ENCODE measurements around the gene MAU2. TPM values are rescaled to one million over a fixed set of nuclear protein-coding genes. Genes with fewer than 3 reads are reported as not detected.
"Not testable (repeated sequence)": the region's sequence is repeated elsewhere in the genome, so short reads cannot be mapped to it uniquely, and the experiment has no call there.

Gene MAU2
- total RNA-seq, 2 donors from 2014 or later = 64.2 to 68.5 TPM

DNA sequence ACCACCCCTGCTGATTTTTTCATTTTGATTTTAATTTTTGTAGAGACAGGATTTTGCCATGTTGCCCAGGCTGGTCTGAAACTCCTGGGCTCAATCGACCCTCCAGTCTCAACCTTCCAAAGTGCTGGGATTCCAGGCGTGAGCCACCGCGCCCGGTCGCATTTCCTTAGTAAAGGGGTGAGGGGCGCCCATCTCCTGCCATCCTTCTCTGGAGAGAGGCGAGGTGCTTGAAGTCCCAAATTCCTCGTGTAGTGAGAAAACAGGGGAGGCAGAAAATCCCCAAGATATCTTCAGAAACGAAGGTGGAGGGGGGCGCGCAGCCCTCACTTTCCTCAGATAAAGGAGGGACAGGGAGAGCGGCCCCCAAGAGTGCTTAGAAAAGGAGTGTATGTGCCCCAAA is 63.9 kb downstream of the MAU2 start:
- Mint-ChIP-seq H3K36me3 (ENCODE audit: insufficient read depth in 2 of 2) (peaks cover 0 to 6% of the 10 kb centered on the region in 2 donors), H3K27ac (no peak overlapping the region), H3K4me1 (ENCODE audit: low read depth) (peaks cover 30% of the 10 kb centered on the region), H3K4me3 (peak overlapping the region; percentile 69 to 81), H3K9me3 (no peaks in the 10 kb centered on the region), H3K27me3 (ENCODE audit: low read depth) (no peaks in the 10 kb centered on the region)
- ATAC-seq (replicated peaks in 1 of 2) = no peak
- no peak for DNase-seq

DNA sequence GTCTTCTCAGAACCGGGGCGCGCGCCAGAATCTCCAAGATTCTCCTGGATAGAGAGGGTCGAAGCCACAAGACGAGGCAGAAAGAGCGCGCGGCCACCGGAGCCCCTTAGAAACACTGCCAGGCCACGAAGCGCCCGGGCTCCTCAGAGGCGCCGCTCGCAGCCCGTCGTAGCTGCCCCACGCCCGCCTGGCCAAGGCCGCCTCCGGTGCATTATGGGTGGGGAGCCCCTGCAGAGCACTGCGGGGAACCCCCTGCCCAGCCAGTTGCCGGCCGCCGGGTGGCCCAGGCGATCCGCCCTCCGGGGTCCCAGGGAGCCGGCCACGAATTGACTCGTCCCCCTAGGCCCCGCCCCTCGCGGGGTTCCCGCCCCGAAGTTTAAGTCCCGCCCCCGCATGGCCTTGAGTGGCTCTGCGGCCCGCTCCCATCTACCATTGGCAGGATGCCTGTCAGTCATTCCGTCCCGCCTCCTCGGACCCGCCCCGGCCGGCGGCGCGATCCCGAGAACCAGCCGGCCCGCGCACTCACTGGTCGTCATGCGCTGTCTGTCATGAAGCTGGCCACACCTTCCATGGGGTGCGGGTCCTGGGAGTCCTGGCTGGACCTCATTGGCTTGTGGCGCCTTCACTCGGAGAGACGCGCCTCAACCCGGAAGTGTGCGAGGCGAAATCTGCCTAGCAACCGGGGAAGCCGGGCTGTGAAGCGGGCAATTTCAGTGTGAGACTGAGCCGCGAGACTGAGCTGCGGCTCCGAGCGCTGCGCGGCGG is 64.7 kb downstream of the MAU2 start:
- peak overlapping the region; percentile 69 to 81 for H3K4me3 Mint-ChIP-seq
- ATAC-seq (replicated peaks in 1 of 2) = peak; percentile 93
- no peaks in the 10 kb centered on the region for H3K9me3 Mint-ChIP-seq
- H3K27me3 Mint-ChIP-seq (ENCODE audit: low read depth) = no peaks in the 10 kb centered on the region
- peak; percentile 99 for DNase-seq
- peaks cover 38% of the 10 kb centered on the region for H3K4me1 Mint-ChIP-seq (ENCODE audit: low read depth)
- H3K36me3 Mint-ChIP-seq (ENCODE audit: insufficient read depth in 2 of 2) = peaks cover 0 to 6% of the 10 kb centered on the region in 2 donors
- H3K27ac Mint-ChIP-seq = peak overlapping the region; percentile 38

DNA sequence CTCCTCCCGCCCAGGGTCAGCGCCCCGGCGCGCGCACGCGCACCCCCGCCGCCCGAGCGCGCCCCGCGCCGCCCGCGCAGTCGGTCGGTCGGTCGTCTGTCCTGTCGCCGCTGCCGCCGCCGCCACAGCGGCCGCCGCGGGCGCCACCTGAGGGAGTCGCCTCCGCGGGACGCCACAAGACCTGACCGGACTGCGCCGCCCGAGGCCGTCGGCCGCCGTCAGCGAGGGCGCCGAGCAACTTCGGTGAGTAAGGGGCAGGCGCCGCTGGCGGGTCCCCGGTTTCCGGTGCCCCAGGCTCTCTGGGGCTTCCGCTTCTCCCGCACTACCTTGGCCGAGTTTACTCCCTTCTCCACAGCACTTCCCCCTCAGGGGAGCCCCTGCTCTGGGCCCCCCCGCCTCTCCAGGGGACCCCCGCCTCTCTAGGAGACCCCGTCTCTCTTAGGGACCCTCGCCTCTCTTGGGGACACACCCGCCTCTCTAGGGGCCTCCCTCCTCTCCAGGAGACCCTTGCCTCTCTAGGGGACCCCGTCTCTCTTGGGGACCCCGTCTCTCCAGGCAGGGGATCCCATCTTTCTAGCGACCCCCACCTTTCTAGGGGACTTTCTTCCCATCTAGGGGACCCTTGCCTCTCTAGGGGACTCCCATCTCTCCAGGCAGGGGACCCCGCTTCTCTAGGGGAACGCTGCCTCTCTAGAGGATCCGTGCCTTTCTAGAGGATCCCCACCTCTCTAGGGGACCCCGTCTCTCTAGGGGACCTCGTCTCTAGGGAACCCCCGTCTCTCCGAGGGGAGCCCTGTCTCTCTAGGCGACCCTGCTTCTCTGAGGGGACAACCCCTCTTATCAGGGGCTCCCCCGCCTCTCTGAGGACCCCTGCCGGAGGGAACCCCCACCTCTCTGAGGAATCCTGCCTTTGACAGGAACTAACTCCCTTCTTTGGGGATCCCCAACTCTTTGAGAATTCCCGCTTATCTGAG is 65.6 kb downstream of the MAU2 start:
- Mint-ChIP-seq H3K27me3 (ENCODE audit: low read depth) (no peaks in the 10 kb centered on the region), H3K4me3 (peak overlapping the region; percentile 95 to 99), H3K9me3 (no peaks in the 10 kb centered on the region), H3K27ac (peak overlapping the region; percentile 97), H3K36me3 (ENCODE audit: insufficient read depth in 2 of 2) (peaks cover 0 to 6% of the 10 kb centered on the region in 2 donors), H3K4me1 (ENCODE audit: low read depth) (peaks cover 47% of the 10 kb centered on the region)
- DNase-seq (peak; percentile 78), ATAC-seq (replicated peaks in 1 of 2) (peak; percentile 40 to 50)

DNA sequence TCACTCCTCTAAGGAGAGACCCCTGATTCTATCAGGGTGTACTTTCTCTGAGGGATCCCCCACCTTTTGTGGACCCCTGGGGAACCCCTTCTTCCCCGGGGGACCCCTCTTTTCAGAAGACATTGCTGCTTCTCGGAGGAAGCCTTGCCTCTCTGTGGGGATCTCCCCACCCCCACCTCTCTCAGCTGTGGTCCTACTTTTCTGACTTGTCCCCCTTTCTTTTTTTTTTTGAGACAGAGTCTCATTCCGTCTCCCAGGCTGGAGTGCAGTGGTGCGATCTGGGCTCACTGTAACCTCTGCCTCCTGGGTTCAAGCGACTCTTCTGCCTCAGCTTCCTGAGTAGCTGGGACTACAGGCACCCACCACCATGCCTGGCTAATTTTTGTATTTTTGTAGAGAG is 66.5 kb downstream of the MAU2 start:
- H3K4me1 Mint-ChIP-seq (ENCODE audit: low read depth) = peaks cover 56% of the 10 kb centered on the region
- DNase-seq (no peak), ATAC-seq (replicated peaks in 1 of 2) (no peak)
- peak overlapping the region; percentile 97 for H3K27ac Mint-ChIP-seq
- H3K36me3 Mint-ChIP-seq (ENCODE audit: insufficient read depth in 2 of 2) = peaks cover 0 to 6% of the 10 kb centered on the region in 2 donors
- H3K9me3 Mint-ChIP-seq = no peaks in the 10 kb centered on the region
- peak overlapping the region; percentile 95 to 99 for H3K4me3 Mint-ChIP-seq
- no peaks in the 10 kb centered on the region for H3K27me3 Mint-ChIP-seq (ENCODE audit: low read depth)

DNA sequence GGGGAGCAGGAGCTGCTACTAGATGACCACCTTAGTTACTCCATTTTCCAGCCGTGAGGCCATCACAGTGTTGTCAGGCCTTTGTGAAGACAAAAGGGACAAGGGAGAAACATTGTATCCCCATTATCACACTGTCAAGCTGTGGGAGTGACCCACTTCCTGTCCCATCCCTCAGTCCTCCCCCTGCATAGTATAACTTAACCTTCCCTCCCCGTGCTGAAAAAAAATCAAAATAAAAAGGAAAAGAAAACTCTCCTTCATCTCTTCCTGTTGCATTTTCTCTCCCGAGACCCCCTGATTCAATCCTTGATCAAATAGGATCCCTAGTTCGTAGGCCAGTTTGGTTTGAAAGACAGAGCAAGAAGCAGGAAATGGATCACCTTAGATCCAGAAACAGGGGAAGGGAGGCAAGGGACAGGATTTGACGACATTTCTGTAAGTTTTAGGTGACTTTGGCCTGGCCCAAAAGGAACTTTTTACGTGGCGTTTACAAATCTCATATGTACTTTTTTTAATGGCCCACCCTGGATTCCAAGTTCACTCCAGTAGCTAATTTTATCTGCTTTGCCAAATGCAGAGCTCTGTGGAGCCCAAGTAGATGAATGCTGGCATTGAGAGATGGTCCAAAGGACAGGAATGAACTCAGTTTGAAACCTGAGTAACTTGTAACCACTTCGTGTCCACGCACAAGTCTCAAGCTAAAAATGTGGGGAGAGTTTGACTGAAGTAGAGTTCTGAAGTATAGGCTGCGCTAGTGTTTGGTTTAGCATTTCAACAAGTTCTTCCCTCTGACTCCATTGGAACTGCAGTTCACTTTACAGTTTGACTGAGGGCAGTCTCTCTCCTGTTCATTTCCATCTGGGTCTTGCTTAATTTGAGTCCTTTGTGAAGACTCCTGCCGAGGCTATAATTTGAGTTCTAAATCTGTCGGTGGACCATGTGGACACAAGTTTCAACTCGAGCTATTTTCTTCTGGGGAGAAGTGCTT is 68.2 kb downstream of the MAU2 start:
- H3K9me3 Mint-ChIP-seq = no peaks in the 10 kb centered on the region
- H3K4me1 Mint-ChIP-seq (ENCODE audit: low read depth) = peaks cover 66% of the 10 kb centered on the region

DNA sequence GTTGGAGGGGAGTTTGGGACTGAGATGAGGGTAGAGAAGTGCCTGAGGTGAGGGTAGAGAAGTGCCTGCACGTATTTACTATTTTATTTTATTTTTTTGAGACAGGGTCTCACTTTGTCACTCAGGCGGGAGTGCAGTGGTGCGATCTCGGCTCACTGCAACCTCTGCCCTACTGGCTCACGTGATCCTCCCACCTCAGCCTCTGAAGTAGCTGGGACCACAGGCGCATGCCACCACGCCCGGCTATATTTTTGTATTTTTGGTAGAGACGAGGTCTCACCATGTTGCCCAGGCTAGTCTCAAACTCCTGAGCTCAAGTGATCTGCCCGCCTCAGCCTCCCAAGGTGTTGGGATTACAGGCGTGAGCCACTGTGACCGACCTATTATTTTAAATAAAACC is 69.1 kb downstream of the MAU2 start:
- H3K27me3 Mint-ChIP-seq (ENCODE audit: low read depth); ATAC-seq (replicated peaks in 1 of 2); H3K9me3 Mint-ChIP-seq; H3K27ac Mint-ChIP-seq; H3K36me3 Mint-ChIP-seq (ENCODE audit: insufficient read depth in 2 of 2); DNase-seq: not testable (repeated sequence)
- Mint-ChIP-seq H3K4me3 (peak overlapping the region; percentile 95 to 99), H3K4me1 (ENCODE audit: low read depth) (peaks cover 74% of the 10 kb centered on the region)

More for the DNA sequence above, 68.2 kb downstream of the MAU2 start:
- no peaks in the 10 kb centered on the region for H3K27me3 Mint-ChIP-seq (ENCODE audit: low read depth)
- peak overlapping the region; percentile 95 for H3K27ac Mint-ChIP-seq
- ATAC-seq (replicated peaks in 1 of 2) (no peak), DNase-seq (no peak)
- H3K36me3 Mint-ChIP-seq (ENCODE audit: insufficient read depth in 2 of 2) = peaks cover 0 to 6% of the 10 kb centered on the region in 2 donors
- peak overlapping the region; percentile 95 to 99 for H3K4me3 Mint-ChIP-seq

DNA sequence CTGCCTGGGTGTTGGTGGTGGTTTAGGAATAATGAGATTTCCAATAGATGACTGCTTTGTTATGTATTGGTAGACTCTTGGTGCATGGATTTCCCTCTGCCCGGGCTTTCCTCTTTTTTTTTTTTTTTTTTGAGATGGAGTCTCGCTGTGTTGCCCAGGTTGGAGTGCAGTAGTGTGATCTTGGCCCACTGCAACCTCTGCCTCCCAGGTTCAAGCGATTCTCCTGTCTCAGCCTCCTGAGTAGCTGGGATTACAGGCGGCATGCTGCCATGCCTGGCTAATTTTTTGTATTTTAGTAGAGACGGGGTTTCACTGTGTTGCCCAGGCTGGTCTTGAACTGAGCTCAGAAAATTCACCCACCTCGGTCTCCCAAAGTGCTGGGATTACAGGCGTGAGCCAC is 73.7 kb downstream of the MAU2 start:
- Mint-ChIP-seq H3K4me1 (ENCODE audit: low read depth) (peaks cover 59% of the 10 kb centered on the region), H3K27ac (peak overlapping the region; percentile 36), H3K4me3 (peak overlapping the region in 1 of 2 donors; percentile 39)
- not testable (repeated sequence) for DNase-seq; ATAC-seq (replicated peaks in 1 of 2); H3K36me3 Mint-ChIP-seq (ENCODE audit: insufficient read depth in 2 of 2); H3K9me3 Mint-ChIP-seq; H3K27me3 Mint-ChIP-seq (ENCODE audit: low read depth)

DNA sequence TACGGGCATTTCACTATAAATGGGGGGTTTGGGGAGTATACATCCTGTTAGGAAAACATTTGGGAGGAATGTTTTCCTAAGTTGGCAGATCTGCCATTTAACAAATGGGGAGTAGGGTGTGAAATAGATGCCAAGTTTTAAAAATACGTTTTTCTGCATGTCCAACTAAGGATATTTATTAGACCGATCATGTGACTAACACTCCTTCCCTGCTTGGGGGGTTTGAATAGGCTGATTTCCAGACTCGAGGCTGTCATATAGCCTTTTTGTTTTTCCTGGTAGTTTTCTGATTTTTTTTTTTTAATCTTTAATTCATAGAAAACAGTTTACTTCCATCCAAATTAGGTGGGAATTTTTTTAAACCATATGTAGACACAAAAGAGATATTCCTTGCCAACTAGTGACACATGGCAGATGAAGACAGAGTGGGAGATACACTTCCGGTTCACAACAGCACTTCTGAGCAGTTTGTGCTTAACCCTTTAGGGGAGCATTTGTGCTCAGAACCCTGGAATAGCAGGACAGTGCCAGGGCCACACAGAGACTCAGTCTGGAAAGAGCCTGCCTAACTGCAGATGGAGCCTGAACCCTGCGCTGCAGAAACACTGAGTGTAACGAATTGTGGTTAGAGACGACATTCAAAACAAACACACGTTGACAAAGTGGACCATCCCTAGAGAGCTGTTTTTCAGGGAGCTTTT is 79.3 kb downstream of the MAU2 start:
- DNase-seq = no peak
- ATAC-seq (replicated peaks in 1 of 2) = no peak
- H3K4me3 Mint-ChIP-seq = no peak overlapping the region
- peak overlapping the region; percentile 57 for H3K27ac Mint-ChIP-seq
- H3K9me3 Mint-ChIP-seq = no peaks in the 10 kb centered on the region
- H3K36me3 Mint-ChIP-seq (ENCODE audit: insufficient read depth in 2 of 2) = no peaks in the 10 kb centered on the region
- no peaks in the 10 kb centered on the region for H3K27me3 Mint-ChIP-seq (ENCODE audit: low read depth)
- peaks cover 51% of the 10 kb centered on the region for H3K4me1 Mint-ChIP-seq (ENCODE audit: low read depth)

DNA sequence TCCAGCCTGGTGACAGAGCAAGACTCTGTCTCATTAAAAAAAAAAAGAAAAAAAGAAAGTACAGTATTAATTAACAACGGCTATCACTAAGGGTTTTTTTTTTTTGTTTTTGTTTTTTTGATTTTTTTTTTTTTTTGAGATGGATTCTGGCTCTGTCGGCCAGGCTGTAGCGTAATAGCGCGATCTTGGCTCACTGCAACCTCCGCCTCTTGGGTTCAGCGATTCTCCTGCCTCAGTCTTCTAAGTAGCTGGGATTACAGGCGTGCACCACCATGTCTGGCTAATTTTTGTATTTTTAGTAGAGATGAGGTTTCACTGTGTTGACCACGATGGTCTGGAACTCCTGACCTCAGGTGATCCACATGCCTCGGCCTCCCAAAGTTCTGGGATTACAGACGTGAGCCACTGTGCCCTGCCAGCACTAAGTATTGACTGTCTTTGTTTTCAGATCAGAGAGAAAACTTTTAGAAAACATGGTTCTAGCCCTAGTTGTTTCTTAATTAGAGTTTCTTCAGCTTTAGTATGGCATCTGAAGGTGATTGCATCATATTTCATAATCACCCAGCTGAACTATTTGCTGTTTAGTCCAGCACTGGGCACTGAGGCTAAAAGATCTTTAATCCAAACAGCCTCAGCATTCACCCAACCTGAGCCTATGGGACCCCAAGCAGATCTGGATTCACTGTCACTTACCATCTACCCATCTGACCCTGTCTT is 82.2 kb downstream of the MAU2 start:
- peaks cover 1 to 2% of the 10 kb centered on the region in 2 donors for H3K36me3 Mint-ChIP-seq (ENCODE audit: insufficient read depth in 2 of 2)

DNA sequence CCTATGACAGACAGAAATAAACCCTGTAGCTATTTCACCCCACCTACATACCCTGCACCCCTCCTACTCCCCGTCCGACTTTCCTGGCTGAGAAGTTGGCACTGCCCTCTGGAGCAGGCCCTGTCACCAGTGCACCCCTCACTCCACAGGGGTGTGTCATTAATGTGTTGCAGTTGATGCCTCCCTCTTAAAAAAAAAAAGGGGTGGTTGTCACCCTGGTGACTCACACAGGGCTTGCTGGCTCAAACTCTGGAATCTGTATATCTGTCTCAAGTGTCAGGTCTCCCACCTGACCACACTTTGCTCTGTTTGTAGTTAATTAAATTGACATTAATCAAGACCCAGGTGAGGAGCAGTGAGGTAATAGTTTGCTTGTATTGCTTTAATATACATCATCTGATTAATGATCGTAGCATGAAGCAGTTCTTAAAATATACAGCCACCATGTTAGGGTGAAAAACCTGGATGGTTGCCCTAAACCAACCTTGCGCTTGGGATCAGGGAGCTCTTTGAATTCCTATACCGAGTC is 82.8 kb downstream of the MAU2 start:
- no peaks in the 10 kb centered on the region for H3K27me3 Mint-ChIP-seq (ENCODE audit: low read depth)
- peak; percentile 30 to 32 for DNase-seq
- peak in 1 of 2 donors; percentile 16 for ATAC-seq (replicated peaks in 1 of 2)
- H3K4me1 Mint-ChIP-seq (ENCODE audit: low read depth) = peaks cover 67% of the 10 kb centered on the region
- peak overlapping the region; percentile 21 for H3K27ac Mint-ChIP-seq
- peaks cover 1 to 2% of the 10 kb centered on the region in 2 donors for H3K36me3 Mint-ChIP-seq (ENCODE audit: insufficient read depth in 2 of 2)
- peak overlapping the region; percentile 41 to 50 for H3K4me3 Mint-ChIP-seq
- H3K9me3 Mint-ChIP-seq = no peaks in the 10 kb centered on the region

More for the DNA sequence above, 82.2 kb downstream of the MAU2 start:
- ATAC-seq (replicated peaks in 1 of 2) (no peak), DNase-seq (no peak)
- Mint-ChIP-seq H3K4me3 (peak overlapping the region; percentile 41 to 50), H3K27ac (peak overlapping the region; percentile 17), H3K9me3 (no peaks in the 10 kb centered on the region), H3K27me3 (ENCODE audit: low read depth) (no peaks in the 10 kb centered on the region), H3K4me1 (ENCODE audit: low read depth) (peaks cover 60% of the 10 kb centered on the region)

Measured in activated T-cell treated with anti-CD3 and anti-CD28 coated beads, Interleukin-2, amount 50 U/mL, for 72 hours (primary cell).